BLaER1 (cell line): ENCODE measurements around the gene MCUR1.

ENCODE experiments used
- H3K27ac ChIP-seq: shearing (Covaris generic); formaldehyde crosslinking; 2 replicates; pipeline ENCODE4 v1.8.1; 2022
- H3K27me3 ChIP-seq: shearing (Covaris generic); formaldehyde crosslinking; 2 replicates; pipeline ENCODE4 v1.8.1; 2022
- H3K36me3 ChIP-seq: shearing (Covaris generic); formaldehyde crosslinking; 2 replicates; pipeline ENCODE4 v1.8.1; 2022
- H3K4me1 ChIP-seq: shearing (Covaris generic); formaldehyde crosslinking; 2 replicates; pipeline ENCODE4 v1.8.1; 2022
- H3K4me2 ChIP-seq: shearing (Covaris generic); formaldehyde crosslinking; 2 replicates; pipeline ENCODE4 v1.8.1; 2022
- H3K4me3 ChIP-seq: shearing (Covaris generic); formaldehyde crosslinking; 2 replicates; pipeline ENCODE4 v1.8.1; 2022
- H3K9ac ChIP-seq: shearing (Covaris generic); formaldehyde crosslinking; 2 replicates; pipeline ENCODE4 v1.8.1; 2022
- H3K9me3 ChIP-seq: shearing (Covaris generic); formaldehyde crosslinking; 2 replicates; pipeline ENCODE4 v1.8.1; 2022
- H4K20me1 ChIP-seq: shearing (Covaris generic); formaldehyde crosslinking; 2 replicates; pipeline ENCODE4 v1.8.1; 2022
- Cebpa-rat ChIP-seq: shearing (Covaris generic); IDR thresholded peaks from 2 replicates; pipeline ENCODE4 v1.8.1; 2022

The MCUR1 gene

GRCh38 chr6:13766201-13766634 lies 48.1 kb downstream of the MCUR1 start:
- Histone ChIP-seq H3K4me3 (no peak overlapping the region), H3K4me1 (peaks cover 65% of the 10 kb centered on the region), H3K9ac (no peak overlapping the region), H3K27ac (no peak overlapping the region), H4K20me1 (no peaks in the 10 kb centered on the region), H3K4me2 (peak overlapping the region; percentile 83), H3K27me3 (no peaks in the 10 kb centered on the region), H3K36me3 (no peaks in the 10 kb centered on the region), H3K9me3 (peaks cover 14% of the 10 kb centered on the region)
- TF ChIP-seq Cebpa-rat: no peak

GRCh38 chr6:13765570-13765969 lies 48.8 kb downstream of the MCUR1 start:
- peak overlapping the region; percentile 83 for H3K4me2 ChIP-seq
- no peak overlapping the region for H3K4me3 ChIP-seq

GRCh38 chr6:13764996-13765395 lies 49.4 kb downstream of the MCUR1 start:
- Histone ChIP-seq H3K36me3 (no peaks in the 10 kb centered on the region), H3K4me2 (no peak overlapping the region), H3K9me3 (peaks cover 14% of the 10 kb centered on the region), H3K9ac (no peak overlapping the region), H4K20me1 (no peaks in the 10 kb centered on the region), H3K27me3 (no peaks in the 10 kb centered on the region), H3K4me3 (no peak overlapping the region), H3K27ac (no peak overlapping the region), H3K4me1 (peaks cover 67% of the 10 kb centered on the region)
- no peak for TF ChIP-seq Cebpa-rat

More at GRCh38 chr6:13765570-13765969, 48.8 kb downstream of the MCUR1 start:
- H3K27me3 ChIP-seq: no peaks in the 10 kb centered on the region
- no peaks in the 10 kb centered on the region for H4K20me1 ChIP-seq
- H3K9ac ChIP-seq: no peak overlapping the region
- peaks cover 67% of the 10 kb centered on the region for H3K4me1 ChIP-seq
- no peak overlapping the region for H3K27ac ChIP-seq
- H3K36me3 ChIP-seq: no peaks in the 10 kb centered on the region
- H3K9me3 ChIP-seq: peaks cover 14% of the 10 kb centered on the region
- TF ChIP-seq Cebpa-rat: no peak

GRCh38 chr6:13763740-13764381 lies 50.5 kb downstream of the MCUR1 start:
- H3K4me3 ChIP-seq: 0 out of 2 replicates have a peak overlapping the region, but pooled peaks have one; percentile 48
- peak overlapping the region; percentile 82 for H3K27ac ChIP-seq
- peak overlapping the region; percentile 90 for H3K4me2 ChIP-seq
- 0 out of 2 replicates have a peak overlapping the region, but pooled peaks have one; percentile 7 for H3K9ac ChIP-seq
- 0 out of 2 replicates have a peak, but pooled peaks cover 5% of the 10 kb centered on the region for H3K9me3 ChIP-seq
- H4K20me1 ChIP-seq: no peaks in the 10 kb centered on the region
- H3K4me1 ChIP-seq: peaks cover 67% of the 10 kb centered on the region
- no peaks in the 10 kb centered on the region for H3K36me3 ChIP-seq
- H3K27me3 ChIP-seq: no peaks in the 10 kb centered on the region
- TF ChIP-seq Cebpa-rat: no peak

- Histone ChIP-seq H3K4me1 (peaks cover 60% of the 10 kb centered on the region), H3K4me3 (peak overlapping the region; percentile 48; the same call in 1 of the 2 replicates), H3K9me3 (0 out of 2 replicates have a peak, but pooled peaks cover 5% of the 10 kb centered on the region), H3K9ac (peak overlapping the region; percentile 72), H3K4me2 (peak overlapping the region; percentile 90), H3K27me3 (no peaks in the 10 kb centered on the region), H3K36me3 (no peaks in the 10 kb centered on the region), H3K27ac (peak overlapping the region; percentile 82), H4K20me1 (no peaks in the 10 kb centered on the region)
- peak; percentile 95 for TF ChIP-seq Cebpa-rat
Measured at GRCh38 chr6:13762611-13763441, 51.5 kb downstream of the MCUR1 start.

GRCh38 chr6:13761361-13762036 lies 52.9 kb downstream of the MCUR1 start:
- H3K4me3 ChIP-seq: no peak overlapping the region
- H3K9me3 ChIP-seq: 0 out of 2 replicates have a peak, but pooled peaks cover 5% of the 10 kb centered on the region
- H3K4me2 ChIP-seq: no peak overlapping the region
- peak overlapping the region; percentile 82; the same call in 1 of the 2 replicates for H3K27ac ChIP-seq
- no peak for TF ChIP-seq Cebpa-rat
- no peaks in the 10 kb centered on the region for H4K20me1 ChIP-seq
- no peak overlapping the region for H3K9ac ChIP-seq
- H3K4me1 ChIP-seq: peaks cover 47% of the 10 kb centered on the region
- H3K27me3 ChIP-seq: no peaks in the 10 kb centered on the region
- H3K36me3 ChIP-seq: no peaks in the 10 kb centered on the region

- Histone ChIP-seq H4K20me1 (no peaks in the 10 kb centered on the region), H3K4me3 (no peak overlapping the region), H3K9ac (no peak overlapping the region), H3K27me3 (no peaks in the 10 kb centered on the region), H3K36me3 (no peaks in the 10 kb centered on the region), H3K4me1 (peaks cover 39% of the 10 kb centered on the region), H3K27ac (0 out of 2 replicates have a peak overlapping the region, but pooled peaks have one; percentile 82), H3K4me2 (no peak overlapping the region), H3K9me3 (0 out of 2 replicates have a peak, but pooled peaks cover 5% of the 10 kb centered on the region)
- TF ChIP-seq Cebpa-rat: no peak
Measured at GRCh38 chr6:13760307-13761304, 53.8 kb downstream of the MCUR1 start.

- H3K27ac ChIP-seq: no peak overlapping the region
- no peaks in the 10 kb centered on the region for H3K36me3 ChIP-seq
- H3K9ac ChIP-seq: no peak overlapping the region
- H3K4me1 ChIP-seq: peaks cover 42% of the 10 kb centered on the region
- H3K27me3 ChIP-seq: no peaks in the 10 kb centered on the region
- 0 out of 2 replicates have a peak, but pooled peaks cover under 1% of the 10 kb centered on the region for H3K9me3 ChIP-seq
- TF ChIP-seq Cebpa-rat: no peak
- no peak overlapping the region for H3K4me2 ChIP-seq
- no peak overlapping the region for H3K4me3 ChIP-seq
- H4K20me1 ChIP-seq: no peaks in the 10 kb centered on the region
Measured at GRCh38 chr6:13759025-13759424, 55.3 kb downstream of the MCUR1 start.
